IPS-18c (cell line): Measurements from ENCODE around the gene CCDC77.
"Not testable (repeated sequence)": the region's sequence is repeated elsewhere in the genome, so short reads cannot be mapped to it uniquely, and the experiment has no call there.

ENCODE experiments used
- H3K4me3 ChIP-seq: 2 replicates; pipeline ENCODE4 v1.7.0; 2013; ENCODE audit warnings: low read depth, mild to moderate bottlenecking, low read length, moderate library complexity; ENCODE audit not compliant: insufficient read depth
- H3K9me3 ChIP-seq: one replicate; pipeline ENCODE4 v1.6.1; 2013; ENCODE audit warnings: mild to moderate bottlenecking, low read length, moderate library complexity; ENCODE audit not compliant: control insufficient read depth, insufficient read depth

The CCDC77 gene

DNA sequence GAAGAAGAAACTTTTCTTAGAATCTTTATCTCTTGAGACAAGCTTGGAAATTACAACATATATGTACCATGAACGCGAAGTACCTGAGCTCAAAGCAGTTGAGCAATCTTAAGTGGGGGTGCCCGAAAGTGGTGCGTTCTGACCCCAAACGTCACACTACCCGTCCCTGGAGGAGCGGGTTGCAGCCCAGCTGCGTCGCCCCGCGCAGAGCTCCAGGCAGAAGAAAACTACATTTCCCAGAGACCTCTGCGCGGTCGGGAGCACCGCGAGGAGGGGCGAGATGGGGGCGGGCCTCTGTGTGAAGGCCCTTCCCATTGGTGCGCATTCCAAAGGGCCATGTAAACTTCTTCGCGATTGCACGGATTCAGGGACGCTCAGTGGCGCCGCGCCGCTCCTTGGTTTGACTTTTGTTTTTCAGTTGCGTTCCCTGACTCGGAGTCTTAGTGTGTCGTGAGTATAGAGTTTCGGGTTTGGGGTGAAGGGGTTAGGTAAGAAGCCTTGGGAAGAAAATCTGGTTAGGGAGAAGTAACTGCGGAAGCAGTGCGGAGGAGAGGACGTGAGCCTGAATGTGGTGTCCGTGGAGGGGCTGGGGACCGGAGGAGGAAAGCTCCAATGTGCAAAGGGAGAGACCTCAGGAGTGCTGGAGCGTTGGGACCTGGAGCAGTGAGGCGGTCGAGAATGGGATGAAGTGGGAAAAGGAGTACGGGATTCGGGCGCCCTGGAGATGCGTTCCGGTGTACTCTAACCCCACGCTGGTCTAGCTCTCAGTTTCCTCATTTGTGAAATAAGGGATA lies at the start of gene CCDC77:
Gene CCDC77, plus strand, starts transcription at position 410 of the 794 bp plus-strand sequence. CDS start 7,740 bp downstream, outside the sequence.
- Histone ChIP-seq H3K4me3 (peak within 1 kb of the TSS; percentile 96), H3K9me3 (no peaks in the 10 kb centered on the region)

DNA sequence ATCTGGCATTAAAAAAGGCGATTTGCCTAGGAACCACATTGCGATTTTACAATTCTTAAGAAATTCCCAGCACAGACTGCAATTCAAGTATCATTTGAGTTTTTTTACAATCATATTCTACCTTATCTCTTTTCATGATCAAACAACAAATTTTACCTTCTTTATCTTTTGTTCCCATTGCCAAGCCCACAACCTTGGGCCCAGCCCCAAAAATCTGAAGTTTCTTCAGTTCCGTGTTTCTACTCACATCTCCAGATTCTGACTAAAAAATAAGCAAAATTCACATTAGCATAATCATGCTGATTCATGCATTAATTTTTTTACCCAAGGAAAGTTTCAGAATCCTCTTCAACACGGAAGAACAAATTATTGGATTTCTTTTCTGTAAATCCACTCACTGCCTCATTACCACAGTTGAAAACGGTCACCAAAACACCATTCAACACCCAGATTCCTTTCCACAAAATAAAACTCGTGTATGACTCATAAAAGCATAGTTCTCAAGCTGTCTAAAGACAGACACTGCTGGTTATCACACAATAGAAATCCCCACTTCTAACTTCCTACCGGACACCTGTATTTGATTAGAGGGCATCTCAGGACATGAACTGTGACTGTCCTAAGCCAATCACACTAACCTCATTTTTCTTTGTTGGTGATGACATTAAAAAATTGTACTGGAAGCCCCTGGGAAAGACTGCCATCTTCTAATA lies 45.0 kb upstream of the CCDC77 start:
- Histone ChIP-seq H3K4me3 (no peak overlapping the region), H3K9me3 (no peaks in the 10 kb centered on the region)

DNA sequence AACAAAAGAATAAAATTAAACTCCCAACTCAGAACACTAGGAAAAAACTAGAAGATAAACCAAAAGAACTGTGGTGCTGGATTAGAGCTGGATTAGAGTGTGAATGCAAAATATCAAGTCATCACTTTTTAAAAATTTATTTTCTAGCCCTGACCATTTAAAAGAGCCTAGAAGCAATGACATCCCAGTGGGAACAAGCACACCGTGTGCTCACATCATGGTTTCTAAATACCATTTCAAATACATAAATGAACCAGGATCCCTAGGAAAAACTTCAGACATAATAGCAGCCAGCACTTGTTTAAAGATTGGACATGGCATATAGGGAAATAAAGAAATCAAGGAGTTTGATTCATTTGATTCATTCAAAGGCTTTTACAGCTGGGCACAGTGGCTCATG lies 42.4 kb upstream of the CCDC77 start:
- no peak overlapping the region for H3K4me3 ChIP-seq
- H3K9me3 ChIP-seq: no peaks in the 10 kb centered on the region

GRCh38 chr12:366820-367219 lies 34.6 kb upstream of the CCDC77 start:
- no peak overlapping the region for H3K4me3 ChIP-seq

GRCh38 chr12:367972-368371 lies 33.5 kb upstream of the CCDC77 start:
- Histone ChIP-seq H3K9me3 (peaks cover 7% of the 10 kb centered on the region), H3K4me3 (no peak overlapping the region)

More at GRCh38 chr12:366820-367219, 34.6 kb upstream of the CCDC77 start:
- peaks cover 7% of the 10 kb centered on the region for H3K9me3 ChIP-seq

GRCh38 chr12:370739-371485 lies 30.5 kb upstream of the CCDC77 start:
- not testable (repeated sequence) for H3K9me3 ChIP-seq, H3K4me3 ChIP-seq

DNA sequence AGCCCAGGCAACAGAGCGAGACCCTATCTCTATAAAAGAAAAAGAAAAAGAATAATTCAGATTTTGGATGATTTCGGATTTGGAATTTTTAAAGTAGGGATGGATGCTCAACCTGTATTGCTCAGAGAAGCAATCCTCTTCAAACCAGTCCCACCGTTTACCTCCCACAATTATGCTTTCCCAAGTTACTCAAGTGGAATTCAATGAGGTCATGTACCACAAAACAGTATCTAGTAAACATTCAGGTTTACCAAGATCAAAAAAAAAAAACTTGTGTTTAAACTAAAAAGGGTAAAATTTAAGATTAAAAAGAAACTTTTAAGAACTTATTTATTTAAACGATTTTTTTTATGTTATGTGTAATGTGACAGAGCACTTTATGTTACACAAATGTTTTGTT lies 14.8 kb upstream of the CCDC77 start:
- peaks cover 2% of the 10 kb centered on the region for H3K9me3 ChIP-seq
- H3K4me3 ChIP-seq: no peak overlapping the region

- no peaks in the 10 kb centered on the region for H3K9me3 ChIP-seq
- H3K4me3 ChIP-seq: peak overlapping the region; percentile 87
Measured at GRCh38 chr12:388012-388411, 13.4 kb upstream of the CCDC77 start.

DNA sequence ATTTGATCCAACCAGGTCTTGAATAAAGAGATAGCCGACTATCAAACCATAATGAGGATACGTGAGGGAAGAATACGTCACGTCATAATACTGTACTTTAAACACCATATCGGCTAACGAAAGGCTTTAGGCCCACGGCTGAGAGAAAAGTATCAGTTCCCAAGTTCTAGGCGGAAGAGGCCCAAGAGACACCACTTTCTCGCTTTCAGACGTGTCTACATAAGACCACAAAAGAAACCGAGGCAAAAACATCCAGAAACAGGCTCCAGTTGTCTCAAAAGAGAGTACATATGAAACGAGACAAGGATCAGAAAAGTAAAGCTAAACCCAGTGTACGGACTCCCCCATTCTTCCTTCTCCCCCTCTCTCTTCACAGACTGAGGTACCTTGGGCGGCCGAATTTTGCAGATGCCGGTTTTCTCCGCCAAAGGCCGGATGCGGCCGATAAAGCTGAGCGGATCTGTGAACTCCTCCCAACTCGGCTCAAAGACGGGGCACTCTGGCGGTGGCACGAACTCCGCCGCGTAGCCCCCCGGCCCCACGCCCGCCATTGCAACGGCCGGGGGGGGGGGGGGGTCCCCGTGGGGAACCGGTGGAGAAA lies 12.8 kb upstream of the CCDC77 start:
- Histone ChIP-seq H3K4me3 (peak overlapping the region; percentile 87), H3K9me3 (no peaks in the 10 kb centered on the region)

DNA sequence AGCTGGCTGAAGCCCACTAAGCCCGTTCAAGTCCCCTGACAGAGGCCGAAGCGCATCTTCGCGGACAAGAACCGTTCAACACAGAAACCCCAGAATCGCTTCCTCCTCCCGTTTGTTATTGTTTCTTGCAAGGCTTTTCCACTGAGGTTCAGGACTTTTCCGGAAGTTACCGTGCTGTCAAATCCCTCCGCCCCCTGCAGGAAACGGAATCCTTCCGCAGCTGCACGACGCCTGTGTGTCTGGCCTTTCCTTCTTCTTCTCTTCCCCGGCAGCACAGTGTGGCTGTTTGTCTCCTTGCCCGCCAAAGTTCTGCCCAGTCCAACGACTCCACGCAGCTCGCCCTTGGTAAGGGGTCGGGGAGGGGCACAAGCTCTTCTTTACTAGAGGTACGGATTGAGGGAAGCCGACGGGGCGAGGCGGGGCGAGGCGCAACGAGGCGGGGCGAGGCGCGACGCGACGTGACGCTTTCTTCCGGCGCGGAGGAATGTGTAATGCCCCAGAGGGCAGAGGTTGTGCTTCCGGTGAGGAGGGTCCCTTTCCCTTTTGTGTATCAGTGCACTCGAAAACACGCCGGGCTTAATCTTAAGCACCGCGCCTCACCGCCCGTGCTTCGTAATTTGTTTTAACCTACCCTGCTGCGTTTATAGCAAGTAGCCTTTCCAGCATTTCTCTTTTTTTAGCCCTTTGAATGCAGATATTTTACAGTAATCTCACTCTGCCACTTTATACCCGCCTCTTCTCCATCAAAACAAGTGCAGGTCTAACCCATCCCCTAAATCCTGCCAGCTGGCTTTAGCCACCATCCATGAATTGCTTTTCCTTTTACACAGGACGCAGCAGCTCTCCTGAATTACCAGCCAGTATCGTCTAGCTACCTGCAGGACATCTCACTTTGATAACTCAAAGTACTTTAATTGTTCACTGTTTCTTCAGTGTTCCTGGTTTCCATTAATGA lies 12.0 kb upstream of the CCDC77 start, which contains the start of gene KDM5A:
Gene KDM5A, minus strand, starts transcription at position 179 of the 955 bp plus-strand sequence. CDS start 229 bp downstream, outside the sequence.
- peak within 1 kb of the TSS; percentile 87 for H3K4me3 ChIP-seq
- no peaks in the 10 kb centered on the region for H3K9me3 ChIP-seq

GRCh38 chr12:400828-401227 lies 616 bp upstream of the CCDC77 start:
- Histone ChIP-seq H3K4me3 (peak overlapping the region; percentile 45; the same call in 1 of the 2 replicates), H3K9me3 (no peaks in the 10 kb centered on the region)

DNA sequence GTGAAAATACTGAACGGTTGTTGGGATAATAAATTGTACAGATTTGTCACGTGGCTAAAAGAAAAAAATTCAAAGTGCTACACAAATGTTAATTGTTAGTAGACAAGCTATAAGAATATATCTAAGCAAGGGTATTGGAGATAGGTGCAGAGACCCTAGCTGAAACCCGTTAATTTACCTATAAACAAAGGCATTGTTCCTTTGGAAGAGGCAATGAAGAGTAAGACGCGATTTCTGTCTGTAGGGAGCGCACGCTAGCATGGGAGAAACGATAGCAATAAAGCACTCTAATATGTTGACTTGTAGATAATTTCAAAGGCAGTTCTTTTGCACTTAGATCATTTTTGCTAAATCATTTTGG lies 565 bp downstream of the CCDC77 start:
- no peaks in the 10 kb centered on the region for H3K9me3 ChIP-seq
- peak overlapping the region; percentile 96 for H3K4me3 ChIP-seq

DNA sequence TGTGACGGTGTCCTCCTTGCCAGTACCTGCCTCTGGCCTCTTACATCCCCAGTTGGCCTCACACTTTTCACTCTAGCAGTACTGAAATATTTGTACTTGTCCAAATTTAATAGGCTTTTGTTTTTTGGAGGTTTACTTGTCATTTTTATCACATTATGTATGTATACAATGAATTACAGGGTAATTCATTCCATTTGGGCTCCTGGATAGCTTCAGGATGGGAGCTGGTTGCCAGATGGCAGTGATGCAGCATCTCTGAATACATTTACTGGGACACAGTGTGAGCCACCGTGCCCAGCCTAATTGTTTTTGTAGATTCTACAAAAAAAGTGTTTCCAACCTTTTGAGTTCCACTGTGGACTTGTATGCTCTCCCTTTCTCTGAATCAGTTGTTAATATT lies 13.4 kb downstream of the CCDC77 start:
- Histone ChIP-seq H3K9me3 (no peaks in the 10 kb centered on the region), H3K4me3 (no peak overlapping the region)

DNA sequence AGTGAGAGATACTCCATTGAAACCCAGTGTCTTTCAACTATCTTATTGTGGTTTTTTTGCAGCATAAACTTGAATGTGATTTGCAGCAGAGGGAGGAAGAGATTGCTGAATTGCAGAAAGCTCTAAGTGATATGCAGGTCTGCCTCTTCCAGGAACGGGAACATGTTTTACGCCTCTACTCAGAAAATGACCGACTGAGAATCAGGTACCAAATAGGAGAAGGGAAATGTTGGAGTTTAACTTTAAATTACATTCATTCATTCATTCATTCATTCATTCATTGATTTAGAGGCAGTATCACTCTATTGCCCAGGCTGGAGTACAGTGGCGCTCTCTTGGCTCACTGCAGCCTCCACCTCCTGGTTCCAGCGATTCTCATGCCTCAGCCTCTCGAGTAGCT lies 17.0 kb downstream of the CCDC77 start:
- Histone ChIP-seq H3K9me3 (no peaks in the 10 kb centered on the region), H3K4me3 (no peak overlapping the region)

- Histone ChIP-seq H3K4me3 (no peak overlapping the region), H3K9me3 (no peaks in the 10 kb centered on the region)
Measured at GRCh38 chr12:422526-422925, 21.1 kb downstream of the CCDC77 start.

DNA sequence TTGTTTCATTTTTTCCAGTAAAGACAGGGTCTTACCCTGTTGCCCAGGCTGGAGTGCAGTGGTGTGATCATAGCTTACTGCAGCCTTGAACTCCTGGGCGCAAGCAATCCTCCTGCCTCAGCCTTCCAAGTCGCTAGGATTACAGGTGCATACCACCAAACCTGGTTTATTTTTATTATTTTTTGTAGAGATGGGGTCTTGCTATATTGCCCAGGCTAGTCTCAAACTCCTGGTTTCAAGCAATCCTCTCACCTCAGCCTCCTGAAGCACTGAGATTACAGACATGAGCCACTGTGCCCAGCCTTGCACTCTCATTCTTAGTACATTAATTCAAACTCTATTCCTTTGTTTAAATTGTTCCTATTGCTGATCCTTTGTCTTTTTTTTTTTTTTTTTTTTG lies 34.3 kb downstream of the CCDC77 start:
- not testable (repeated sequence) for H3K4me3 ChIP-seq, H3K9me3 ChIP-seq
